Measurements from ENCODE around the gene ACP6. TPM values are rescaled to one million over a fixed set of nuclear protein-coding genes. Genes with fewer than 3 reads are reported as not detected.
A peak's percentile ranks its signal among the peaks of the same experiment; 100 is the strongest.

The ACP6 gene
- total and polyA plus RNA-seq, 2 of the 13 experiments (the other 11 are each of a cell fraction or from before 2014, with no cell fraction given): 18.1 to 33.7 TPM

DNA sequence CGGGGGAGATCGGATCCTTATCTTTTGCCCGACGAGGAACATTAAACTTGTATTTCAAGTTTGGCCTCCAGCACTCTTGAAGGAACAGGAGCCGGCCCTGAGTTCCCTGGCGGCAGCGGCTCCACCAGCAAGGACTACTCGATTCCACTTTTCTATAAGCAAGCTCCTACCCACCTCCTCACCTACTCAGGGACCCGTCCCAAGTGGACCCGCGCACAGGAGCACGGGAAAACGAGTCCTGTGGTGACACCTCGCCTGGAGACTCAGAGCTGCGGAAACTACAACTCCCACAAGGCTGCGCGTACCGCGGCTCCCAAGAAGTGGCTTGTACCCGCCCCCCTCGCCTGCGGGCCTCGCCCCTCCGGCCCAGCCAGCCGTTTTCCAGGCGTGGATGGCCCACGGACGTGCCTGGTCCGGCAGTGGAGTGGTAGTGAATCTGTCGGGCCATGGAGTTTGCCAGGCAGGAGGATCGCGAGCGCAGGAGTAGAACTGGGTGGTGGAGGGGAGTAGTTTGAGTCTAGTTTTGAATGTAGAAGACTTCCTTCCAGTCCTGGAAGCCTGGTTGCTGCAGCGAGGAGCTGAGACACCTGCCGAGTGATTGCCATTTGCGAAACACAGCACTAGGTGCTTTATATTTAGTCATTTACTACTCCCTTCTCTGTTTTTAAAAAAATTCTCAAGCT, at the start of gene ACP6 (continued):
- TF ChIP-seq, protein P1, sequence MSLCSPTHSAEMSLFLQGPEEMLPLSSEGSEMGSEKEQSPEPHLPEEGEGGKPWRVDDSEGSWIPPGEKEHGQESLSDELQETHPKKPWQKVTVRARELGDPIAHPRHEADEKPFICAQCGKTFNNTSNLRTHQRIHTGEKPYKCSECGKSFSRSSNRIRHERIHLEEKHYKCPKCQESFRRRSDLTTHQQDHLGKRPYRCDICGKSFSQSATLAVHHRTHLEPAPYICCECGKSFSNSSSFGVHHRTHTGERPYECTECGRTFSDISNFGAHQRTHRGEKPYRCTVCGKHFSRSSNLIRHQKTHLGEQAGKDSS (CRISPR knock-in tag; IDR thresholded peaks at IDR 0.05; ENCODE audit: borderline replicate concordance, low read depth): no peak
- TF ChIP-seq SUZ12 (IDR thresholded peaks at IDR 0.05; ENCODE audit: low read depth, low read length) (peak; percentile 90), YEATS2 (CRISPR knock-in tag; IDR thresholded peaks at IDR 0.05; ENCODE audit: borderline replicate concordance) (peak; percentile 40; the same call in 1 of the 2 replicates), JUNB (CRISPR knock-in tag; IDR thresholded peaks at IDR 0.05; ENCODE audit: borderline replicate concordance) (peak; percentile 44; the same call in 1 of the 2 replicates), ZBTB20 (CRISPR knock-in tag; IDR thresholded peaks at IDR 0.05; ENCODE audit: borderline replicate concordance, low read depth) (peak; percentile 33; the same call in 1 of the 2 replicates), MTF2 (CRISPR knock-in tag; IDR thresholded peaks at IDR 0.05; ENCODE audit: borderline replicate concordance) (0 out of 2 replicates have a peak, but pooled peaks have one; percentile 37), ZNF24 (IDR thresholded peaks at IDR 0.05) (no peak), ZNF263 (CRISPR knock-in tag; IDR thresholded peaks at IDR 0.05) (0 out of 2 replicates have a peak, but pooled peaks have one; percentile 8), STAT5B (CRISPR knock-in tag; IDR thresholded peaks at IDR 0.05) (0 out of 2 replicates have a peak, but pooled peaks have one; percentile 15), GATAD2A (CRISPR knock-in tag; IDR thresholded peaks at IDR 0.05) (peak; percentile 79), DMAP1 (CRISPR knock-in tag; IDR thresholded peaks at IDR 0.05) (peak; percentile 33; the same call in 1 of the 2 replicates), ZNF766 (CRISPR knock-in tag; IDR thresholded peaks at IDR 0.05; ENCODE audit: borderline replicate concordance) (peak; percentile 12; the same call in 1 of the 2 replicates), BRD4 (CRISPR knock-in tag; IDR thresholded peaks at IDR 0.05) (0 out of 2 replicates have a peak, but pooled peaks have one; percentile 54)
- TF ChIP-seq, protein P2, sequence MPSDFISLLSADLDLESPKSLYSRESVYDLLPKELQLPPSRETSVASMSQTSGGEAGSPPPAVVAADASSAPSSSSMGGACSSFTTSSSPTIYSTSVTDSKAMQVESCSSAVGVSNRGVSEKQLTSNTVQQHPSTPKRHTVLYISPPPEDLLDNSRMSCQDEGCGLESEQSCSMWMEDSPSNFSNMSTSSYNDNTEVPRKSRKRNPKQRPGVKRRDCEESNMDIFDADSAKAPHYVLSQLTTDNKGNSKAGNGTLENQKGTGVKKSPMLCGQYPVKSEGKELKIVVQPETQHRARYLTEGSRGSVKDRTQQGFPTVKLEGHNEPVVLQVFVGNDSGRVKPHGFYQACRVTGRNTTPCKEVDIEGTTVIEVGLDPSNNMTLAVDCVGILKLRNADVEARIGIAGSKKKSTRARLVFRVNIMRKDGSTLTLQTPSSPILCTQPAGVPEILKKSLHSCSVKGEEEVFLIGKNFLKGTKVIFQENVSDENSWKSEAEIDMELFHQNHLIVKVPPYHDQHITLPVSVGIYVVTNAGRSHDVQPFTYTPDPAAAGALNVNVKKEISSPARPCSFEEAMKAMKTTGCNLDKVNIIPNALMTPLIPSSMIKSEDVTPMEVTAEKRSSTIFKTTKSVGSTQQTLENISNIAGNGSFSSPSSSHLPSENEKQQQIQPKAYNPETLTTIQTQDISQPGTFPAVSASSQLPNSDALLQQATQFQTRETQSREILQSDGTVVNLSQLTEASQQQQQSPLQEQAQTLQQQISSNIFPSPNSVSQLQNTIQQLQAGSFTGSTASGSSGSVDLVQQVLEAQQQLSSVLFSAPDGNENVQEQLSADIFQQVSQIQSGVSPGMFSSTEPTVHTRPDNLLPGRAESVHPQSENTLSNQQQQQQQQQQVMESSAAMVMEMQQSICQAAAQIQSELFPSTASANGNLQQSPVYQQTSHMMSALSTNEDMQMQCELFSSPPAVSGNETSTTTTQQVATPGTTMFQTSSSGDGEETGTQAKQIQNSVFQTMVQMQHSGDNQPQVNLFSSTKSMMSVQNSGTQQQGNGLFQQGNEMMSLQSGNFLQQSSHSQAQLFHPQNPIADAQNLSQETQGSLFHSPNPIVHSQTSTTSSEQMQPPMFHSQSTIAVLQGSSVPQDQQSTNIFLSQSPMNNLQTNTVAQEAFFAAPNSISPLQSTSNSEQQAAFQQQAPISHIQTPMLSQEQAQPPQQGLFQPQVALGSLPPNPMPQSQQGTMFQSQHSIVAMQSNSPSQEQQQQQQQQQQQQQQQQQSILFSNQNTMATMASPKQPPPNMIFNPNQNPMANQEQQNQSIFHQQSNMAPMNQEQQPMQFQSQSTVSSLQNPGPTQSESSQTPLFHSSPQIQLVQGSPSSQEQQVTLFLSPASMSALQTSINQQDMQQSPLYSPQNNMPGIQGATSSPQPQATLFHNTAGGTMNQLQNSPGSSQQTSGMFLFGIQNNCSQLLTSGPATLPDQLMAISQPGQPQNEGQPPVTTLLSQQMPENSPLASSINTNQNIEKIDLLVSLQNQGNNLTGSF (CRISPR knock-in tag; IDR thresholded peaks at IDR 0.05): 0 out of 2 replicates have a peak, but pooled peaks have one; percentile 38
- TF ChIP-seq, protein P3, sequence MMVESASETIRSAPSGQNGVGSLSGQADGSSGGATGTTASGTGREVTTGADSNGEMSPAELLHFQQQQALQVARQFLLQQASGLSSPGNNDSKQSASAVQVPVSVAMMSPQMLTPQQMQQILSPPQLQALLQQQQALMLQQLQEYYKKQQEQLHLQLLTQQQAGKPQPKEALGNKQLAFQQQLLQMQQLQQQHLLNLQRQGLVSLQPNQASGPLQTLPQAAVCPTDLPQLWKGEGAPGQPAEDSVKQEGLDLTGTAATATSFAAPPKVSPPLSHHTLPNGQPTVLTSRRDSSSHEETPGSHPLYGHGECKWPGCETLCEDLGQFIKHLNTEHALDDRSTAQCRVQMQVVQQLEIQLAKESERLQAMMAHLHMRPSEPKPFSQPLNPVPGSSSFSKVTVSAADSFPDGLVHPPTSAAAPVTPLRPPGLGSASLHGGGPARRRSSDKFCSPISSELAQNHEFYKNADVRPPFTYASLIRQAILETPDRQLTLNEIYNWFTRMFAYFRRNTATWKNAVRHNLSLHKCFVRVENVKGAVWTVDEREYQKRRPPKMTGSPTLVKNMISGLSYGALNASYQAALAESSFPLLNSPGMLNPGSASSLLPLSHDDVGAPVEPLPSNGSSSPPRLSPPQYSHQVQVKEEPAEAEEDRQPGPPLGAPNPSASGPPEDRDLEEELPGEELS (CRISPR knock-in tag; IDR thresholded peaks at IDR 0.05): 0 out of 2 replicates have a peak, but pooled peaks have one; percentile 19
